ENCODE results near the gene ADPRH.

ADPRH gene

GRCh38 chr3:119619094-119619493 lies 39.8 kb downstream of the ADPRH start:
- Histone ChIP-seq H3K18ac (ENCODE audit: low read length) (no peak overlapping the region), H3K9ac (ENCODE audit: low read depth, low read length, poor library complexity) (no peak overlapping the region), H3K4me1 (ENCODE audit: control insufficient read depth in 2 of 2, insufficient read depth in 1 of 2, low read depth in 1 of 2, low read length in 2 of 2) (no peaks in the 10 kb centered on the region), H2BK12ac (ENCODE audit: low read length) (no peak overlapping the region), H2AFZ (ENCODE audit: low read length) (no peak overlapping the region), H2BK120ac (ENCODE audit: low read depth, low read length) (no peak overlapping the region), H3K27me3 (ENCODE audit: control insufficient read depth in 3 of 3, insufficient read depth in 3 of 3, low read depth in 1 of 3, low read length in 3 of 3) (peaks cover 0 to 25% (median 0%) of the 10 kb centered on the region in 3 experiments), H3K4ac (ENCODE audit: low read length) (no peak overlapping the region), H4K91ac (ENCODE audit: low read depth, low read length, poor library complexity) (no peak overlapping the region), H3K9me3 (replicated peaks in 1 of 2; ENCODE audit: control insufficient read depth in 2 of 2, insufficient read depth in 1 of 2, low read depth in 1 of 2, low read length in 2 of 2) (no peaks in the 10 kb centered on the region), H2BK15ac (ENCODE audit: low read length) (no peak overlapping the region), H3K4me3 (ENCODE audit: low read length in 2 of 2) (no peak overlapping the region), H3K23ac (ENCODE audit: low read depth, low read length, poor library complexity) (no peak overlapping the region), H2BK5ac (ENCODE audit: low read length) (no peak overlapping the region), H3K27ac (replicated peaks; ENCODE audit: low read length) (no peak overlapping the region), H4K8ac (ENCODE audit: low read depth, low read length) (no peak overlapping the region), H2AK5ac (ENCODE audit: low read depth, low read length) (no peak overlapping the region), H3K79me1 (ENCODE audit: low read depth, low read length) (no peaks in the 10 kb centered on the region), H3K4me2 (ENCODE audit: insufficient read depth, low read length, poor library complexity, severe bottlenecking) (no peak overlapping the region), H3K14ac (ENCODE audit: low read length) (no peak overlapping the region), H3K36me3 (replicated peaks in 1 of 2; ENCODE audit: control insufficient read depth in 2 of 2, insufficient read depth in 2 of 2, low read length in 2 of 2) (no peaks in the 10 kb centered on the region)
- no peak for DNase-seq (ENCODE audit: low spot score)
- WGBS, 2 donors (ENCODE audit: extremely low coverage in 2 of 2, insufficient read length in 2 of 2, insufficient replicate concordance in 1 of 2), result no CpG with 5 or more reads among the region's 7 CpGs

GRCh38 chr3:119620899-119621298 lies 41.6 kb downstream of the ADPRH start:
- no peak overlapping the region for H2BK5ac ChIP-seq (ENCODE audit: low read length)
- no peaks in the 10 kb centered on the region for H3K36me3 ChIP-seq (replicated peaks in 1 of 2; ENCODE audit: control insufficient read depth in 2 of 2, insufficient read depth in 2 of 2, low read length in 2 of 2)
- H3K9ac ChIP-seq (ENCODE audit: low read depth, low read length, poor library complexity), result no peak overlapping the region
- no peak overlapping the region for H2BK12ac ChIP-seq (ENCODE audit: low read length)
- DNase-seq (ENCODE audit: low spot score), result no peak
- H2AFZ ChIP-seq (ENCODE audit: low read length), result no peak overlapping the region
- no peak overlapping the region for H3K4me3 ChIP-seq (ENCODE audit: low read length in 2 of 2)
- peaks cover 4% of the 10 kb centered on the region in 2 donors for H3K4me1 ChIP-seq (ENCODE audit: control insufficient read depth in 2 of 2, insufficient read depth in 1 of 2, low read depth in 1 of 2, low read length in 2 of 2)
- H2BK15ac ChIP-seq (ENCODE audit: low read length), result no peak overlapping the region
- H3K4me2 ChIP-seq (ENCODE audit: insufficient read depth, low read length, poor library complexity, severe bottlenecking), result no peak overlapping the region
- no CpG with 5 or more reads among the region's 5 CpGs for WGBS, 2 donors (ENCODE audit: extremely low coverage in 2 of 2, insufficient read length in 2 of 2, insufficient replicate concordance in 1 of 2)
- no peak overlapping the region for H3K4ac ChIP-seq (ENCODE audit: low read length)
- H4K91ac ChIP-seq (ENCODE audit: low read depth, low read length, poor library complexity), result no peak overlapping the region
- H3K79me1 ChIP-seq (ENCODE audit: low read depth, low read length), result no peaks in the 10 kb centered on the region
- no peak overlapping the region for H3K14ac ChIP-seq (ENCODE audit: low read length)
- H3K23ac ChIP-seq (ENCODE audit: low read depth, low read length, poor library complexity), result no peak overlapping the region
- no peaks in the 10 kb centered on the region for H3K9me3 ChIP-seq (replicated peaks in 1 of 2; ENCODE audit: control insufficient read depth in 2 of 2, insufficient read depth in 1 of 2, low read depth in 1 of 2, low read length in 2 of 2)
- H2AK5ac ChIP-seq (ENCODE audit: low read depth, low read length), result no peak overlapping the region
- H3K18ac ChIP-seq (ENCODE audit: low read length), result no peak overlapping the region
- no peak overlapping the region for H3K27ac ChIP-seq (replicated peaks; ENCODE audit: low read length)
- no peak overlapping the region for H2BK120ac ChIP-seq (ENCODE audit: low read depth, low read length)
- no peak overlapping the region for H4K8ac ChIP-seq (ENCODE audit: low read depth, low read length)
- H3K27me3 ChIP-seq (ENCODE audit: control insufficient read depth in 3 of 3, insufficient read depth in 3 of 3, low read depth in 1 of 3, low read length in 3 of 3), result peaks cover 0 to 25% (median 0%) of the 10 kb centered on the region in 3 experiments

GRCh38 chr3:119624002-119624720 lies 44.9 kb downstream of the ADPRH start:
- Histone ChIP-seq H4K8ac (ENCODE audit: low read depth, low read length) (no peak overlapping the region), H3K4me3 (ENCODE audit: low read length in 2 of 2) (no peak overlapping the region), H2BK5ac (ENCODE audit: low read length) (no peak overlapping the region), H3K27me3 (ENCODE audit: control insufficient read depth in 3 of 3, insufficient read depth in 3 of 3, low read depth in 1 of 3, low read length in 3 of 3) (peaks cover 0 to 12% (median 0%) of the 10 kb centered on the region in 3 experiments), H3K36me3 (replicated peaks in 1 of 2; ENCODE audit: control insufficient read depth in 2 of 2, insufficient read depth in 2 of 2, low read length in 2 of 2) (no peaks in the 10 kb centered on the region), H3K27ac (replicated peaks; ENCODE audit: low read length) (no peak overlapping the region), H3K14ac (ENCODE audit: low read length) (no peak overlapping the region), H2AFZ (ENCODE audit: low read length) (no peak overlapping the region), H2BK12ac (ENCODE audit: low read length) (no peak overlapping the region), H3K4ac (ENCODE audit: low read length) (no peak overlapping the region), H3K9me3 (replicated peaks in 1 of 2; ENCODE audit: control insufficient read depth in 2 of 2, insufficient read depth in 1 of 2, low read depth in 1 of 2, low read length in 2 of 2) (no peaks in the 10 kb centered on the region), H3K9ac (ENCODE audit: low read depth, low read length, poor library complexity) (no peak overlapping the region), H4K91ac (ENCODE audit: low read depth, low read length, poor library complexity) (no peak overlapping the region), H3K23ac (ENCODE audit: low read depth, low read length, poor library complexity) (no peak overlapping the region), H2AK5ac (ENCODE audit: low read depth, low read length) (no peak overlapping the region), H2BK15ac (ENCODE audit: low read length) (no peak overlapping the region), H3K4me1 (ENCODE audit: control insufficient read depth in 2 of 2, insufficient read depth in 1 of 2, low read depth in 1 of 2, low read length in 2 of 2) (peaks cover 7 to 11% of the 10 kb centered on the region in 2 donors), H2BK120ac (ENCODE audit: low read depth, low read length) (no peak overlapping the region), H3K4me2 (ENCODE audit: insufficient read depth, low read length, poor library complexity, severe bottlenecking) (no peak overlapping the region), H3K79me1 (ENCODE audit: low read depth, low read length) (no peaks in the 10 kb centered on the region), H3K18ac (ENCODE audit: low read length) (no peak overlapping the region)
- no peak for DNase-seq (ENCODE audit: low spot score)
- WGBS, 2 donors (ENCODE audit: extremely low coverage in 2 of 2, insufficient read length in 2 of 2, insufficient replicate concordance in 1 of 2), result no CpG with 5 or more reads among the region's 9 CpGs

GRCh38 chr3:119625451-119626153 lies 46.3 kb downstream of the ADPRH start:
- H2AK5ac ChIP-seq (ENCODE audit: low read depth, low read length), result no peak overlapping the region
- peak overlapping the region in 1 of 2 donors; percentile 5 for H3K4me3 ChIP-seq (ENCODE audit: low read length in 2 of 2)
- no peak overlapping the region for H3K23ac ChIP-seq (ENCODE audit: low read depth, low read length, poor library complexity)
- H2BK12ac ChIP-seq (ENCODE audit: low read length), result peak overlapping the region; percentile 31
- no peak overlapping the region for H4K91ac ChIP-seq (ENCODE audit: low read depth, low read length, poor library complexity)
- no peak overlapping the region for H3K4ac ChIP-seq (ENCODE audit: low read length)
- H2BK120ac ChIP-seq (ENCODE audit: low read depth, low read length), result no peak overlapping the region
- no peak overlapping the region for H3K9ac ChIP-seq (ENCODE audit: low read depth, low read length, poor library complexity)
- H3K9me3 ChIP-seq (replicated peaks in 1 of 2; ENCODE audit: control insufficient read depth in 2 of 2, insufficient read depth in 1 of 2, low read depth in 1 of 2, low read length in 2 of 2), result no peaks in the 10 kb centered on the region
- H2BK15ac ChIP-seq (ENCODE audit: low read length), result no peak overlapping the region
- no peak overlapping the region for H4K8ac ChIP-seq (ENCODE audit: low read depth, low read length)
- H2AFZ ChIP-seq (ENCODE audit: low read length), result peak overlapping the region; percentile 92
- no peak overlapping the region for H3K14ac ChIP-seq (ENCODE audit: low read length)
- H2BK5ac ChIP-seq (ENCODE audit: low read length), result no peak overlapping the region
- H3K4me1 ChIP-seq (ENCODE audit: control insufficient read depth in 2 of 2, insufficient read depth in 1 of 2, low read depth in 1 of 2, low read length in 2 of 2), result peaks cover 7 to 12% of the 10 kb centered on the region in 2 donors
- no peaks in the 10 kb centered on the region for H3K79me1 ChIP-seq (ENCODE audit: low read depth, low read length)
- H3K18ac ChIP-seq (ENCODE audit: low read length), result peak overlapping the region; percentile 2
- H3K36me3 ChIP-seq (replicated peaks in 1 of 2; ENCODE audit: control insufficient read depth in 2 of 2, insufficient read depth in 2 of 2, low read length in 2 of 2), result no peaks in the 10 kb centered on the region
- no CpG with 5 or more reads among the region's 8 CpGs for WGBS, 2 donors (ENCODE audit: extremely low coverage in 2 of 2, insufficient read length in 2 of 2, insufficient replicate concordance in 1 of 2)
- peaks cover 0 to 4% (median 0%) of the 10 kb centered on the region in 3 experiments for H3K27me3 ChIP-seq (ENCODE audit: control insufficient read depth in 3 of 3, insufficient read depth in 3 of 3, low read depth in 1 of 3, low read length in 3 of 3)
- no peak overlapping the region for H3K27ac ChIP-seq (replicated peaks; ENCODE audit: low read length)
- no peak overlapping the region for H3K4me2 ChIP-seq (ENCODE audit: insufficient read depth, low read length, poor library complexity, severe bottlenecking)
- no peak for DNase-seq (ENCODE audit: low spot score)
